ENCODE measurements around the gene EFR3B.

Gene EFR3B

DNA sequence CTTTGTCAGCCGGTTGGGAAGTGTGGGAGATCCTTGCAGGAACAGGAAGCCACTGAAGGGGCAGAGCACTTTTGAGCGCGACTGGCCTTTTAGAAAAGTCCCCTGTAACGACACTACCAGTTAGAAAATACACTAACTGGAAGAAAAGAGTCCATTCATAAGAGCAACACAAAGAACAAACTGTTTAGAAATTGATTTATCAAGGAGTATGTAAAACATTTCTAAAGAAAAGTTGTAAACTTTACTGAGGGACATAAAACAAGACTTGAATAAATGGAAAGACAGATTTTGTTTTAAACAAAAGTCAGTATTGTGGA is 156.3 kb downstream of the EFR3B start (continued):
- TF ChIP-seq ZNF211 (tag by site-specific recombination; IDR thresholded peaks at IDR 0.05; ENCODE audit: low read depth) (no peak), ZNF776 (tag by site-specific recombination; IDR thresholded peaks at IDR 0.05; ENCODE audit: borderline replicate concordance) (no peak), ZNF654 (tag by site-specific recombination; IDR thresholded peaks at IDR 0.05; ENCODE audit: low read depth) (no peak)

DNA sequence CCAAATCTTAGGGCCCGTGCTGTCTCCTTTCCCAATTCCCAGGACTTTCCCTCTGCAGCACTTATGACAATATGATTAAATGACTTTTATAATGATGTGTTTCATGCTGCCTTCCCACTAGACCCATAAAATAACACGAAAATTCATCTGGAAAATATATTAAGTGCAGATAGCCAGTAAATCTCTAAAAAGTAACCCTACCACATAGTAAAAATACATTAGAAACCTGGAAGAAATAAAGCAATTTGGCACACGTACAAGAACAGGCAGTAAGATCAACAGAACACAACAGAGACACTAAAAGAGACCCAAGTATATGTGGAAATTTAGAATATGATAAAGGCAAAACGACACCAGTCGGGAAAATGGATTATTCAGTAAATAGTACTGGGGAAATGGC is 156.7 kb downstream of the EFR3B start:
- Histone ChIP-seq H3K4me1 (ENCODE audit: control insufficient read depth, insufficient read depth, low read length) (no peaks in the 10 kb centered on the region; the same call in 1 of the 2 replicates), H3K4me3 (ENCODE audit: low read depth, low read length) (no peak overlapping the region), H3K27ac (ENCODE audit: extremely low read depth, low read depth, low read length) (no peak overlapping the region), H3K9me3 (ENCODE audit: control insufficient read depth, insufficient read depth, low read depth, low read length) (no peaks in the 10 kb centered on the region), H3K36me3 (ENCODE audit: control insufficient read depth in 2 of 2, insufficient read depth in 1 of 2, low read length in 2 of 2) (no peaks in the 10 kb centered on the region)
- POLR2A ChIA-PET = no interaction called here
- CTCF ChIA-PET = no interaction called here
- no peak for TF ChIP-seq REPIN1 (tag by site-specific recombination; IDR thresholded peaks at IDR 0.05; ENCODE audit: low read depth)
- TF ChIP-seq, protein P1, sequence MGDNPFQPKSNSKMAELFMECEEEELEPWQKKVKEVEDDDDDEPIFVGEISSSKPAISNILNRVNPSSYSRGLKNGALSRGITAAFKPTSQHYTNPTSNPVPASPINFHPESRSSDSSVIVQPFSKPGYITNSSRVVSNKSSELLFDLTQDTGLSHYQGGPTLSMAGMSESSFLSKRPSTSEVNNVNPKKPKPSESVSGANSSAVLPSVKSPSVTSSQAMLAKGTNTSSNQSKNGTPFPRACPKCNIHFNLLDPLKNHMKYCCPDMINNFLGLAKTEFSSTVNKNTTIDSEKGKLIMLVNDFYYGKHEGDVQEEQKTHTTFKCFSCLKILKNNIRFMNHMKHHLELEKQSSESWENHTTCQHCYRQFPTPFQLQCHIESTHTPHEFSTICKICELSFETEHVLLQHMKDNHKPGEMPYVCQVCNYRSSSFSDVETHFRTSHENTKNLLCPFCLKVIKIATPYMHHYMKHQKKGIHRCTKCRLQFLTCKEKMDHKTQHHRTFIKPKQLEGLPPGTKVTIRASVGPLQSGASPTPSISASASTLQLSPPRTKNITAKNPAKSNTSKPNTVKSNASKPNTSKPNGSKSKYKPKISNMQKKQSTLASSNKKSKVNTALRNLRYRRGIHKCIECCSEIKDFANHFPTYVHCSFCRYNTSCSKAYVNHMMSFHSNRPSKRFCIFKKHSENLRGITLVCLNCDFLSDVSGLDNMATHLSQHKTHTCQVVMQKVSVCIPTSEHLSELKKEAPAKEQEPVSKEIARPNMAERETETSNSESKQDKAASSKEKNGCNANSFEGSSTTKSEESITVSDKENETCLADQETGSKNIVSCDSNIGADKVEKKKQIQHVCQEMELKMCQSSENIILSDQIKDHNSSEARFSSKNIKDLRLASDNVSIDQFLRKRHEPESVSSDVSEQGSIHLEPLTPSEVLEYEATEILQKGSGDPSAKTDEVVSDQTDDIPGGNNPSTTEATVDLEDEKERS (tag by site-specific recombination; IDR thresholded peaks at IDR 0.05) = no peak
- TF ChIP-seq ZNF114 (tag by site-specific recombination; IDR thresholded peaks at IDR 0.05) = no peak
- TF ChIP-seq, protein P2, sequence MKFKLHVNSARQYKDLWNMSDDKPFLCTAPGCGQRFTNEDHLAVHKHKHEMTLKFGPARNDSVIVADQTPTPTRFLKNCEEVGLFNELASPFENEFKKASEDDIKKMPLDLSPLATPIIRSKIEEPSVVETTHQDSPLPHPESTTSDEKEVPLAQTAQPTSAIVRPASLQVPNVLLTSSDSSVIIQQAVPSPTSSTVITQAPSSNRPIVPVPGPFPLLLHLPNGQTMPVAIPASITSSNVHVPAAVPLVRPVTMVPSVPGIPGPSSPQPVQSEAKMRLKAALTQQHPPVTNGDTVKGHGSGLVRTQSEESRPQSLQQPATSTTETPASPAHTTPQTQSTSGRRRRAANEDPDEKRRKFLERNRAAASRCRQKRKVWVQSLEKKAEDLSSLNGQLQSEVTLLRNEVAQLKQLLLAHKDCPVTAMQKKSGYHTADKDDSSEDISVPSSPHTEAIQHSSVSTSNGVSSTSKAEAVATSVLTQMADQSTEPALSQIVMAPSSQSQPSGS (tag by site-specific recombination; IDR thresholded peaks at IDR 0.05; ENCODE audit: low read depth) = no peak
- TF ChIP-seq ZNF423 (tag by site-specific recombination; IDR thresholded peaks at IDR 0.05) = no peak
- TF ChIP-seq, protein P3, sequence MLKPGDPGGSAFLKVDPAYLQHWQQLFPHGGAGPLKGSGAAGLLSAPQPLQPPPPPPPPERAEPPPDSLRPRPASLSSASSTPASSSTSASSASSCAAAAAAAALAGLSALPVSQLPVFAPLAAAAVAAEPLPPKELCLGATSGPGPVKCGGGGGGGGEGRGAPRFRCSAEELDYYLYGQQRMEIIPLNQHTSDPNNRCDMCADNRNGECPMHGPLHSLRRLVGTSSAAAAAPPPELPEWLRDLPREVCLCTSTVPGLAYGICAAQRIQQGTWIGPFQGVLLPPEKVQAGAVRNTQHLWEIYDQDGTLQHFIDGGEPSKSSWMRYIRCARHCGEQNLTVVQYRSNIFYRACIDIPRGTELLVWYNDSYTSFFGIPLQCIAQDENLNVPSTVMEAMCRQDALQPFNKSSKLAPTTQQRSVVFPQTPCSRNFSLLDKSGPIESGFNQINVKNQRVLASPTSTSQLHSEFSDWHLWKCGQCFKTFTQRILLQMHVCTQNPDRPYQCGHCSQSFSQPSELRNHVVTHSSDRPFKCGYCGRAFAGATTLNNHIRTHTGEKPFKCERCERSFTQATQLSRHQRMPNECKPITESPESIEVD (tag by site-specific recombination; IDR thresholded peaks at IDR 0.05) = peak; percentile 27; the same call in 1 of the 2 replicates

DNA sequence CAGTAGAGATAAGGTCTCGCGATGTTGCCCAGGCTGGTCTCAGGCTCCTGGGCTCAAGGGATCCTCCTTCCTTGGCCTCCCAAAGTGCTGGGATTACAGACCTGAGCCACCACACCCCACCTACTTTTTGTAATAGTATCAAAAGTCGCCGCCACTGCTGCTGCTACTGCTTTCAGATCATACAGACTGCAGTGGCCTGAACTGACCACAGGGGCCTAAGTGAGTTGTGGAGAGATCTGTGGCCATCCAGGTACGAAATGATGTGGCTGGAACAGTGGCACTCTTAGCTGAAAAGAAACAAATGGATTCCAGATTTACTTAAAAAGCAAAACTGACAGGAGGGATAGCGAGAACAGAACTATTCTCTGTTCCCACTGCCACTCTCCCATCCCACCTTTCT is 159.4 kb downstream of the EFR3B start:
- H3K36me3 ChIP-seq (ENCODE audit: control insufficient read depth in 2 of 2, insufficient read depth in 1 of 2, low read length in 2 of 2) = no peaks in the 10 kb centered on the region
- H3K27ac ChIP-seq (ENCODE audit: extremely low read depth, low read depth, low read length) = no peak overlapping the region
- H3K4me3 ChIP-seq (ENCODE audit: low read depth, low read length) = no peak overlapping the region
- no peaks in the 10 kb centered on the region; the same call in 1 of the 2 replicates for H3K4me1 ChIP-seq (ENCODE audit: control insufficient read depth, insufficient read depth, low read length)
- POLR2A ChIA-PET = no interaction called here
- CTCF ChIA-PET = no interaction called here
- no peaks in the 10 kb centered on the region for H3K9me3 ChIP-seq (ENCODE audit: control insufficient read depth, insufficient read depth, low read depth, low read length)
- no peak for TF ChIP-seq ZNF394 (tag by site-specific recombination; IDR thresholded peaks at IDR 0.05; ENCODE audit: borderline replicate concordance)
- TF ChIP-seq ZNF133 (tag by site-specific recombination; IDR thresholded peaks at IDR 0.05) = no peak
- no peak for TF ChIP-seq ZNF302 (tag by site-specific recombination; IDR thresholded peaks at IDR 0.05; ENCODE audit: low read depth)
- TF ChIP-seq ZNF664 (tag by site-specific recombination; IDR thresholded peaks at IDR 0.05) = no peak
- TF ChIP-seq ZNF112 (tag by site-specific recombination; IDR thresholded peaks at IDR 0.05) = no peak
- TF ChIP-seq, protein P4, sequence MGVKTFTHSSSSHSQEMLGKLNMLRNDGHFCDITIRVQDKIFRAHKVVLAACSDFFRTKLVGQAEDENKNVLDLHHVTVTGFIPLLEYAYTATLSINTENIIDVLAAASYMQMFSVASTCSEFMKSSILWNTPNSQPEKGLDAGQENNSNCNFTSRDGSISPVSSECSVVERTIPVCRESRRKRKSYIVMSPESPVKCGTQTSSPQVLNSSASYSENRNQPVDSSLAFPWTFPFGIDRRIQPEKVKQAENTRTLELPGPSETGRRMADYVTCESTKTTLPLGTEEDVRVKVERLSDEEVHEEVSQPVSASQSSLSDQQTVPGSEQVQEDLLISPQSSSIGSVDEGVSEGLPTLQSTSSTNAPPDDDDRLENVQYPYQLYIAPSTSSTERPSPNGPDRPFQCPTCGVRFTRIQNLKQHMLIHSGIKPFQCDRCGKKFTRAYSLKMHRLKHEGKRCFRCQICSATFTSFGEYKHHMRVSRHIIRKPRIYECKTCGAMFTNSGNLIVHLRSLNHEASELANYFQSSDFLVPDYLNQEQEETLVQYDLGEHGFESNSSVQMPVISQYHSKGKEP (tag by site-specific recombination; IDR thresholded peaks at IDR 0.05) = no peak
- no peak for TF ChIP-seq HOXA7 (CRISPR knock-in tag; IDR thresholded peaks at IDR 0.05; ENCODE audit: borderline replicate concordance)
- TF ChIP-seq ZNF169 (tag by site-specific recombination; IDR thresholded peaks at IDR 0.05) = no peak
- TF ChIP-seq ZNF843 (tag by site-specific recombination; IDR thresholded peaks at IDR 0.05) = no peak
- TF ChIP-seq, protein P5, sequence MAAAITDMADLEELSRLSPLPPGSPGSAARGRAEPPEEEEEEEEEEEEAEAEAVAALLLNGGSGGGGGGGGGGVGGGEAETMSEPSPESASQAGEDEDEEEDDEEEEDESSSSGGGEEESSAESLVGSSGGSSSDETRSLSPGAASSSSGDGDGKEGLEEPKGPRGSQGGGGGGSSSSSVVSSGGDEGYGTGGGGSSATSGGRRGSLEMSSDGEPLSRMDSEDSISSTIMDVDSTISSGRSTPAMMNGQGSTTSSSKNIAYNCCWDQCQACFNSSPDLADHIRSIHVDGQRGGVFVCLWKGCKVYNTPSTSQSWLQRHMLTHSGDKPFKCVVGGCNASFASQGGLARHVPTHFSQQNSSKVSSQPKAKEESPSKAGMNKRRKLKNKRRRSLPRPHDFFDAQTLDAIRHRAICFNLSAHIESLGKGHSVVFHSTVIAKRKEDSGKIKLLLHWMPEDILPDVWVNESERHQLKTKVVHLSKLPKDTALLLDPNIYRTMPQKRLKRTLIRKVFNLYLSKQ (tag by site-specific recombination; IDR thresholded peaks at IDR 0.05; ENCODE audit: borderline replicate concordance) = no peak
- TF ChIP-seq ZNF2 (tag by site-specific recombination; IDR thresholded peaks at IDR 0.05) = no peak
- TF ChIP-seq, protein P6, sequence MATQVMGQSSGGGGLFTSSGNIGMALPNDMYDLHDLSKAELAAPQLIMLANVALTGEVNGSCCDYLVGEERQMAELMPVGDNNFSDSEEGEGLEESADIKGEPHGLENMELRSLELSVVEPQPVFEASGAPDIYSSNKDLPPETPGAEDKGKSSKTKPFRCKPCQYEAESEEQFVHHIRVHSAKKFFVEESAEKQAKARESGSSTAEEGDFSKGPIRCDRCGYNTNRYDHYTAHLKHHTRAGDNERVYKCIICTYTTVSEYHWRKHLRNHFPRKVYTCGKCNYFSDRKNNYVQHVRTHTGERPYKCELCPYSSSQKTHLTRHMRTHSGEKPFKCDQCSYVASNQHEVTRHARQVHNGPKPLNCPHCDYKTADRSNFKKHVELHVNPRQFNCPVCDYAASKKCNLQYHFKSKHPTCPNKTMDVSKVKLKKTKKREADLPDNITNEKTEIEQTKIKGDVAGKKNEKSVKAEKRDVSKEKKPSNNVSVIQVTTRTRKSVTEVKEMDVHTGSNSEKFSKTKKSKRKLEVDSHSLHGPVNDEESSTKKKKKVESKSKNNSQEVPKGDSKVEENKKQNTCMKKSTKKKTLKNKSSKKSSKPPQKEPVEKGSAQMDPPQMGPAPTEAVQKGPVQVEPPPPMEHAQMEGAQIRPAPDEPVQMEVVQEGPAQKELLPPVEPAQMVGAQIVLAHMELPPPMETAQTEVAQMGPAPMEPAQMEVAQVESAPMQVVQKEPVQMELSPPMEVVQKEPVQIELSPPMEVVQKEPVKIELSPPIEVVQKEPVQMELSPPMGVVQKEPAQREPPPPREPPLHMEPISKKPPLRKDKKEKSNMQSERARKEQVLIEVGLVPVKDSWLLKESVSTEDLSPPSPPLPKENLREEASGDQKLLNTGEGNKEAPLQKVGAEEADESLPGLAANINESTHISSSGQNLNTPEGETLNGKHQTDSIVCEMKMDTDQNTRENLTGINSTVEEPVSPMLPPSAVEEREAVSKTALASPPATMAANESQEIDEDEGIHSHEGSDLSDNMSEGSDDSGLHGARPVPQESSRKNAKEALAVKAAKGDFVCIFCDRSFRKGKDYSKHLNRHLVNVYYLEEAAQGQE (tag by site-specific recombination; IDR thresholded peaks at IDR 0.05) = no peak
